Left ventricle myocardium inferior (tissue), 1 donor: Measurements from ENCODE around the gene NRXN3. TPM values are rescaled to one million over a fixed set of nuclear protein-coding genes. Genes with fewer than 3 reads are reported as not detected.

Source experiments
- DNase-seq: peaks from one replicate; pipeline ENCODE4 v3.0.0-alpha.2; 2020
- H3K27ac ChIP-seq: fragments of 200-600 bp; replicated peaks from 2 replicates; pipeline ENCODE4 v1.8.0; 2021
- H3K27me3 ChIP-seq: fragments of 200-600 bp; 2 replicates; pipeline ENCODE4 v1.8.0; 2021; ENCODE audit warnings: low read depth
- H3K36me3 ChIP-seq: fragments of 200-600 bp; 2 replicates; pipeline ENCODE4 v1.8.0; 2021
- H3K4me1 ChIP-seq: fragments of 200-600 bp; 2 replicates; pipeline ENCODE4 v1.8.0; 2021
- H3K4me3 ChIP-seq: fragments of 200-600 bp; 2 replicates; pipeline ENCODE4 v1.8.0; 2021; ENCODE audit warnings: mild to moderate bottlenecking, moderate library complexity
- H3K9me3 ChIP-seq: fragments of 200-600 bp; replicated peaks from 2 replicates; pipeline ENCODE4 v1.8.0; 2021
- intact Hi-C: fragments of 100-400 bp; cut with micrococcal nuclease; formaldehyde crosslinking; loops from one replicate; pipeline ENCODE4 v1.11.0; 2022
- total RNA-seq: library from RNA; stranded (reverse); fragmentation: NEBNext Ultra II Directional; extraction: Animal tissue kit (Norgen Biotek cat#: 25700); gene quantifications from one replicate; pipeline ENCODE4 v1.2.1, GENCODE V29; 2021
- TF ChIP-seq, protein P1 (sequence below): fragments of 200-600 bp; IDR thresholded peaks from 2 replicates; pipeline ENCODE4 v1.8.0; 2021; ENCODE audit warnings: antibody characterized with exemption, mild to moderate bottlenecking, borderline replicate concordance
- donor health status: DM: no; HTN: yes; CAD: no; lungs with severe emphysema.

NRXN3 gene
- total RNA-seq, 1 donor from 2014 or later = 1.2 TPM

DNA sequence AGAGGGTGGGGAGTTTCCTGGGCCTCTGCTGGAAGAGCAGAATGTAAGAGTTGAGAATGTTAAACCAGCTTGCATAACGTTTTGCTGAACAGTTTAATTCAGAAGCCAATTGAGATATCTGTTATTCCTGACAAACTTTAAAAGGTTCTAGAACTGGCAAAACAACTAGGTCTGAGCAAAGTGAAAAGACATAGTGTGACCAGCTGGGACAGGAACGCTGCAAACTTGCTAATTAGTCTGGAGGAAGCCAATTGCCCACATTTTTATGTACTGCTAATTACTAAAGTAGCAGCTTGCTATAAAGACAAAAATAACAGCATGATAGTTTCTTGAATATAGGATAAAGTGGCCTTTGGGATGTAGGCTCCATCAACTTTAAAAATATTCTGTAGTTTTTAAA is 704.9 kb downstream of the NRXN3 start:
- H3K4me3 ChIP-seq = no peak overlapping the region
- H3K4me1 ChIP-seq = no peaks in the 10 kb centered on the region
- H3K36me3 ChIP-seq = no peaks in the 10 kb centered on the region
- intact Hi-C loops = no loop called here
- no peak for DNase-seq
- no peaks in the 10 kb centered on the region for H3K9me3 ChIP-seq
- no peaks in the 10 kb centered on the region for H3K27me3 ChIP-seq
- no peak overlapping the region for H3K27ac ChIP-seq
- TF ChIP-seq, protein P1, sequence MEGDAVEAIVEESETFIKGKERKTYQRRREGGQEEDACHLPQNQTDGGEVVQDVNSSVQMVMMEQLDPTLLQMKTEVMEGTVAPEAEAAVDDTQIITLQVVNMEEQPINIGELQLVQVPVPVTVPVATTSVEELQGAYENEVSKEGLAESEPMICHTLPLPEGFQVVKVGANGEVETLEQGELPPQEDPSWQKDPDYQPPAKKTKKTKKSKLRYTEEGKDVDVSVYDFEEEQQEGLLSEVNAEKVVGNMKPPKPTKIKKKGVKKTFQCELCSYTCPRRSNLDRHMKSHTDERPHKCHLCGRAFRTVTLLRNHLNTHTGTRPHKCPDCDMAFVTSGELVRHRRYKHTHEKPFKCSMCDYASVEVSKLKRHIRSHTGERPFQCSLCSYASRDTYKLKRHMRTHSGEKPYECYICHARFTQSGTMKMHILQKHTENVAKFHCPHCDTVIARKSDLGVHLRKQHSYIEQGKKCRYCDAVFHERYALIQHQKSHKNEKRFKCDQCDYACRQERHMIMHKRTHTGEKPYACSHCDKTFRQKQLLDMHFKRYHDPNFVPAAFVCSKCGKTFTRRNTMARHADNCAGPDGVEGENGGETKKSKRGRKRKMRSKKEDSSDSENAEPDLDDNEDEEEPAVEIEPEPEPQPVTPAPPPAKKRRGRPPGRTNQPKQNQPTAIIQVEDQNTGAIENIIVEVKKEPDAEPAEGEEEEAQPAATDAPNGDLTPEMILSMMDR = no peak

DNA sequence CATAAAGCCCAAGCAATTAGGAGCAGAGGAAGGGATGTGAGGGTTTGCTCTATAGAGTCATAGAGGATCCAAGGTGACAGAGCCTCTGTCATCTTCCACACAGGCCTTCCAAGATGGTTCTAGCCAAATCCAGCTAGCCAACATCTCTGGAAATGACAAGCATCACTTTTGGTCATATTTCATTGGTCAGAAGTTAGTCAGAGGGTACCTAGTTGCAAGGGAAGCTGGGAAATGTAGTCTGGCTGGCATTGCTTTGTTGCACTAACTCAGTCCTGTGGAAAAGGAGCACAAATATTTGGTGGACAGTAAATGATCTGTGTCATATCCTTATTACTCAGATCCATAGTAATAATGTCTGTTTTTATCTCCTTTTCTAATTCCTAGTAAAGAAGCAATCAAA is 715.7 kb downstream of the NRXN3 start:
- DNase-seq = no peak
- TF ChIP-seq, protein P1 = no peak
- H3K36me3 ChIP-seq = no peaks in the 10 kb centered on the region
- intact Hi-C loops = no loop called here
- H3K27me3 ChIP-seq = no peaks in the 10 kb centered on the region
- no peaks in the 10 kb centered on the region for H3K4me1 ChIP-seq
- H3K27ac ChIP-seq = no peak overlapping the region
- peaks cover 8% of the 10 kb centered on the region for H3K9me3 ChIP-seq
- H3K4me3 ChIP-seq = no peak overlapping the region

DNA sequence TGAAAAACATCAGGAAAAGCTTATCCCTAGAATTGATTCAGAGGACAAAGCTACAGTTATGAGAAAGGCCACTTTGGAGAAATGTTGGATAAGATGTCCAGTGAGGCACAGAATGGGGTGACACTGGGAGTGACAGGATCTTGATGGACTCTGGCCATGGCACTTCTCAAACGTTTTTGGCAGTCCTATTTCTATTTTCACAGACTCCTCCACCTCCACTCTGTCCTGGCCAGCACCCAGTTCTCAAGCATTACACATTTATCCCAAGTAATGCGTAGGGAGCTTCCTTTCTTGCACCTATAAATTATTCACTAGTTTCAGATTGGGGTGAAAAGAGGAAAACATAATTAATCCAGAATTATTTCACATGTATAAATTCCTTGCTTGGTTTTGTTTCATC is 727.3 kb downstream of the NRXN3 start:
- Histone ChIP-seq H3K4me1 (no peaks in the 10 kb centered on the region), H3K27me3 (no peaks in the 10 kb centered on the region), H3K9me3 (peaks cover 7% of the 10 kb centered on the region), H3K4me3 (no peak overlapping the region), H3K27ac (no peak overlapping the region), H3K36me3 (no peaks in the 10 kb centered on the region)
- intact Hi-C loops = no loop called here
- TF ChIP-seq, protein P1 = no peak
- no peak for DNase-seq

DNA sequence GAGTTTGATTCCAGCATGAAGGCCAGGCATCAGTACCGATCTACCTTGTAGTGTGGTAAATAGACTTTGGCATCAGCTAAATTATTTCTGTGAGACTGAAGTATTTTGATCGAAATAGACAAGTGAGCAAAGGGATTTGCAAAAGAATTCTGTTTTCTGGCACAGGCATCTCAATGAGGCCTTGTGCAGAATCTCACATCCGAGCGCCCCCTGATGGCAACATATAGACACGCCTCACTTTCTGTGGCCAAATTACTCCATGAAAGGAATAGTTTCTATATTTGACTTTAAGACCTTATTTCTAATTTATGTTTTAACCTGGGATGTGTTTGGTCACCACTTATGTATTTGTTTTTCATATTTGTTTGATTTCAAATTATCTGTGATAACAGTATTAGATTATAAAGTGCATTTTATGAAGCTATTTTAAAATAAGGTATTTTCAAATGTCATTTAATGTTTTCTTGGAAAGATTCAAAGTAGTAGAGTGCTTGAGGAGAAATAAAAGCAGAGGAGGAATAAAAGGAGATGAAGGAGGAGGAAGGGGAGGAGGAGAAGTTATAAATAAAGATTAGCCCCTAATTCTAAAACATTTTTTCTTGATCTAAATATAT is 731.9 kb downstream of the NRXN3 start:
- DNase-seq = peak; percentile 14
- H3K36me3 ChIP-seq = no peaks in the 10 kb centered on the region
- H3K4me3 ChIP-seq = no peak overlapping the region
- no peaks in the 10 kb centered on the region for H3K27me3 ChIP-seq
- no peaks in the 10 kb centered on the region for H3K9me3 ChIP-seq
- intact Hi-C loops = no loop called here
- TF ChIP-seq, protein P1 = peak; percentile 42
- H3K4me1 ChIP-seq = no peaks in the 10 kb centered on the region
- no peak overlapping the region for H3K27ac ChIP-seq

DNA sequence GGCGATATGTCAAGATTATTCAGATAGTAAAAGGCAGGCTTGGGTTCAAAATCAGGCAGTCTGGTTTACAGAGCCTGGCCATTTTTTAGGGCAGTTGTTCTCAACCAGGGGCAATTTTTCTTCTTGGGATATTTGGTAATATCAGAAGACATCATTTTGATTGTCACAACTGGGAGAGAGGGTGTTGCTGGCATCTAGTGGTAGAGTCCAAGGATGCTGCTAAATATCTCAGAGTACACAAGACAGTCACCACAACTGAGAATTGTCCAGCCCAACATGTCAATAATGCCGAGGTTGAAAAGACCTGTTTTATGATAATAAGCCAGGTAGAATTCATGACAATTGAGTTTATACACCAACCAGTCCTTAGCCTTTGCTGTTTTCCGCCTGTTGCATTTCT is 733.9 kb downstream of the NRXN3 start:
- TF ChIP-seq, protein P1 = no peak
- Histone ChIP-seq H3K9me3 (peaks cover 13% of the 10 kb centered on the region), H3K4me3 (no peak overlapping the region), H3K27me3 (no peaks in the 10 kb centered on the region), H3K36me3 (no peaks in the 10 kb centered on the region), H3K4me1 (no peaks in the 10 kb centered on the region), H3K27ac (no peak overlapping the region)
- no peak for DNase-seq
- intact Hi-C loops = no loop called here
